OCI-LY3 (cell line): ENCODE measurements around the gene NWD2.

Experiments
- H2AFZ ChIP-seq: fragments of 200-600, 300-600 bp; shearing (Covaris generic); 2 replicates; pipeline ENCODE4 v1.6.0; 2014; ENCODE audit warnings: antibody characterized with exemption, low read depth, low read length
- H3K27ac ChIP-seq: fragments of 200-600, 300-600 bp; sonication (generic); 2 replicates; pipeline ENCODE4 v1.5.1; 2014; ENCODE audit warnings: mild to moderate bottlenecking, low read length, moderate library complexity, mixed read lengths
- H3K27me3 ChIP-seq: fragments of 200-600, 300-600 bp; sonication (generic); 2 replicates; pipeline ENCODE4 v1.6.1; 2014; ENCODE audit warnings: low read depth, low read length, mixed read lengths
- H3K36me3 ChIP-seq: fragments of 200-600, 300-600 bp; sonication (generic); replicated peaks from 2 replicates; pipeline ENCODE3; 2014; ENCODE audit warnings: low read depth, low read length, mixed read lengths
- H3K4me1 ChIP-seq: fragments of 300-600, 200-600 bp; sonication (generic); 2 replicates; pipeline ENCODE4 v1.6.1; 2014; ENCODE audit warnings: low read length, mixed read lengths
- H3K4me2 ChIP-seq: fragments of 200-600, 300-600 bp; sonication (generic); 2 replicates; pipeline ENCODE4 v1.6.1; 2014; ENCODE audit warnings: low read length, mixed read lengths
- H3K4me3 ChIP-seq: fragments of 300-600, 200-600 bp; sonication (generic); 2 replicates; pipeline ENCODE4 v1.5.1; 2014; ENCODE audit warnings: antibody characterized with exemption, mild to moderate bottlenecking, low read length, moderate library complexity
- H3K79me2 ChIP-seq: fragments of 300-600, 200-600 bp; shearing (Covaris generic); 2 replicates; pipeline ENCODE4 v1.6.1; 2014; ENCODE audit warnings: mild to moderate bottlenecking, low read length, mixed read lengths
- H3K9ac ChIP-seq: fragments of 300-600, 200-600 bp; shearing (Covaris generic); 2 replicates; pipeline ENCODE4 v1.6.0; 2014; ENCODE audit warnings: mild to moderate bottlenecking, low read length, moderate library complexity
- H3K9me3 ChIP-seq: fragments of 200-600, 300-600 bp; shearing (Covaris generic); 2 replicates; pipeline ENCODE4 v1.6.1; 2014; ENCODE audit warnings: low read length, mixed read lengths; ENCODE audit not compliant: insufficient read depth
- H4K20me1 ChIP-seq: fragments of 200-600, 300-600 bp; sonication (generic); 2 replicates; pipeline ENCODE4 v1.6.1; 2016; ENCODE audit warnings: low read length, mixed read lengths; ENCODE audit not compliant: insufficient read depth
- EZH2phosphoT487 ChIP-seq: fragments of 200-600 bp; shearing (Covaris generic); IDR thresholded peaks from 2 replicates; pipeline ENCODE4 v1.6.1; 2018; ENCODE audit warnings: antibody characterized with exemption, mixed run types, low read depth
- TF ChIP-seq, protein P1 (sequence below): fragments of 200-600, 300-600 bp; sonication (generic); IDR thresholded peaks from 2 replicates; pipeline ENCODE4 v1.5.1; 2014; ENCODE audit warnings: antibody characterized with exemption, low read length, low read depth

Gene NWD2

DNA sequence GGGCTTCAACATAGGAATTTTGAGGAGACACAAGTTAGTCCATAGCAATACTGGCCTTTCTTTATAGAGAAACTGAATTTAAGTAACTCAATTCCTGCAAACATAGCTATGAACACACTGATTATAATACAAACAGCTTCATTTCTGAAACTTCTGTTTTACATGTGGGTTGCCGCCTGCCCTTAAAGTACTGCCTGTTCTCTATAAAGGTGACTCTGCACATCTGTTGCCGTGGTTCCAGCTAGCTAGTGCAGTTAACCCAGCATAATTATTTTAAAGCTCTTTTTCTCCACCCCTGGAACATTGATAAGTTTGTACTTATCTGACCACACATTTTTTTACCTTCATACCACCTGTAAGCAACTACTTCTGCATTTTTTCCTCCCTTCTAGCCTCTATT is 177.6 kb downstream of the NWD2 start:
- H3K9me3 ChIP-seq = no peaks in the 10 kb centered on the region
- no peak overlapping the region for H3K4me3 ChIP-seq
- TF ChIP-seq, protein P1, sequence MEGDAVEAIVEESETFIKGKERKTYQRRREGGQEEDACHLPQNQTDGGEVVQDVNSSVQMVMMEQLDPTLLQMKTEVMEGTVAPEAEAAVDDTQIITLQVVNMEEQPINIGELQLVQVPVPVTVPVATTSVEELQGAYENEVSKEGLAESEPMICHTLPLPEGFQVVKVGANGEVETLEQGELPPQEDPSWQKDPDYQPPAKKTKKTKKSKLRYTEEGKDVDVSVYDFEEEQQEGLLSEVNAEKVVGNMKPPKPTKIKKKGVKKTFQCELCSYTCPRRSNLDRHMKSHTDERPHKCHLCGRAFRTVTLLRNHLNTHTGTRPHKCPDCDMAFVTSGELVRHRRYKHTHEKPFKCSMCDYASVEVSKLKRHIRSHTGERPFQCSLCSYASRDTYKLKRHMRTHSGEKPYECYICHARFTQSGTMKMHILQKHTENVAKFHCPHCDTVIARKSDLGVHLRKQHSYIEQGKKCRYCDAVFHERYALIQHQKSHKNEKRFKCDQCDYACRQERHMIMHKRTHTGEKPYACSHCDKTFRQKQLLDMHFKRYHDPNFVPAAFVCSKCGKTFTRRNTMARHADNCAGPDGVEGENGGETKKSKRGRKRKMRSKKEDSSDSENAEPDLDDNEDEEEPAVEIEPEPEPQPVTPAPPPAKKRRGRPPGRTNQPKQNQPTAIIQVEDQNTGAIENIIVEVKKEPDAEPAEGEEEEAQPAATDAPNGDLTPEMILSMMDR = no peak
- no peak for TF ChIP-seq EZH2phosphoT487
- H3K9ac ChIP-seq = no peak overlapping the region
- H2AFZ ChIP-seq = no peak overlapping the region
- no peak overlapping the region for H3K4me2 ChIP-seq
- H3K4me1 ChIP-seq = no peaks in the 10 kb centered on the region
- H3K36me3 ChIP-seq = no peaks in the 10 kb centered on the region
- H3K79me2 ChIP-seq = no peaks in the 10 kb centered on the region
- no peak overlapping the region for H3K27ac ChIP-seq
- no peaks in the 10 kb centered on the region for H4K20me1 ChIP-seq
- no peaks in the 10 kb centered on the region for H3K27me3 ChIP-seq

DNA sequence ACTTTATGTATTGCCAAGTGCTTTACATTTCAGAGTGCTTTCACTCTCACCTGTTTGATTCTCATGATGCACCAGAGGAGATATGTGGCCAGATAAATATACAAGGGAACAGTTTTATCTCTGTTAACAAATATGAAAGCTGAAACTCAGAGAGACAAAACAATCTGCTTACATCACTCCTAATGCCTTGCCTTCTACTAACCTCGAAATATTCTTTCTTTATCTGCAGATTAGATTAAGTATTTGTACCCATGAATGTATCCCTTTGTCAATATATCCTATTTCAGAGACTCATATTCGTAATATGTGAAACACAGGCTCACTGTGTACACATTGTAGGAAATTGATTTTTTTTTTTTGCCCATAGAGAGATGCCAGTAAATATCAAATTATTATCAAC is 178.1 kb downstream of the NWD2 start:
- Histone ChIP-seq H3K79me2 (no peaks in the 10 kb centered on the region), H3K4me3 (no peak overlapping the region), H3K4me1 (no peaks in the 10 kb centered on the region), H3K9ac (no peak overlapping the region), H3K4me2 (no peak overlapping the region), H3K27ac (no peak overlapping the region), H3K36me3 (no peaks in the 10 kb centered on the region), H4K20me1 (no peaks in the 10 kb centered on the region), H3K9me3 (no peaks in the 10 kb centered on the region), H3K27me3 (no peaks in the 10 kb centered on the region), H2AFZ (no peak overlapping the region)
- no peak for TF ChIP-seq EZH2phosphoT487
- TF ChIP-seq, protein P1 = no peak

DNA sequence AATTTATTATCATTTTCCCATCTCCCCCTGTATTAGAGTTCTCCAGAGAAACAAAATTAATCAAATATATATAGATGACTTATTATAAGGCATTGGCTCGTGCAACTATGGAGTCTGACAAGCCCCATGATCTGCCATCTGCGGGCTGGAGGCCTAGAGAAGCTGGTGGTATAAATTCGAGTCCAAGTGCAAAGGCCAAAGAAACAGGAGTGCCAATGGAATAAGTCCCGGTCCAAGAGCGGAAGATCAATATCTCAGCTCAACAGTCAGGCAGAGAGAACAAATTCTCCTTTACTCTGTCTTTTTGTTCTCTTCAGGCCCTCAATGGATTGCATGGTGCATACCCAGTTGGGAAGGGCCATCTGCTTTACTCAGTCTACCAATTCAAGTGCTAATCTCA is 178.8 kb downstream of the NWD2 start:
- H3K9ac ChIP-seq = no peak overlapping the region
- no peaks in the 10 kb centered on the region for H3K4me1 ChIP-seq
- H3K4me2 ChIP-seq = no peak overlapping the region
- H2AFZ ChIP-seq = no peak overlapping the region
- H3K9me3 ChIP-seq = no peaks in the 10 kb centered on the region
- H3K4me3 ChIP-seq = no peak overlapping the region
- no peaks in the 10 kb centered on the region for H3K79me2 ChIP-seq
- TF ChIP-seq, protein P1 = no peak
- no peak for TF ChIP-seq EZH2phosphoT487
- H3K27me3 ChIP-seq = no peaks in the 10 kb centered on the region
- no peaks in the 10 kb centered on the region for H3K36me3 ChIP-seq
- H3K27ac ChIP-seq = no peak overlapping the region
- no peaks in the 10 kb centered on the region for H4K20me1 ChIP-seq

DNA sequence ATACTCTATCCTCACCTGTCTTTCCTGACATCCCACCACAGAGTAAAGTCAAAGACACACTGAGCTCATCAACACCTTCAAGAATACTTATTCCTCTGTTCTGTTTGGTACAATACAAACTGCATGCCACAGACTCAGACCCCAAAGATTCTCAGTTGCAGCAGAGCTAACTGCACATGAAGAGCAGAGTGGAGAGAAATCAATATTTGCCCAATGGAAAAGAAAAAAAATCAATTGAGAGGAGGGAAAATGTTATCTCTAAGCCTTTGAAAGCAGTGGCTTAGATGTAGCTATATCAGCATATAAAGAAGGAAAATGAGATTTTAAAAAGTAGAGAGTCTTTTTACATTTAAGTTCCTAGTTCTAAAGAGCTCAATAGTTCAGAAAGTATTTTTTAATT is 180.2 kb downstream of the NWD2 start:
- Histone ChIP-seq H4K20me1 (no peaks in the 10 kb centered on the region), H3K36me3 (no peaks in the 10 kb centered on the region), H3K4me3 (no peak overlapping the region), H3K4me1 (no peaks in the 10 kb centered on the region), H3K9ac (no peak overlapping the region), H2AFZ (no peak overlapping the region), H3K79me2 (no peaks in the 10 kb centered on the region), H3K27me3 (no peaks in the 10 kb centered on the region), H3K27ac (no peak overlapping the region), H3K4me2 (no peak overlapping the region), H3K9me3 (no peaks in the 10 kb centered on the region)
- no peak for TF ChIP-seq EZH2phosphoT487
- TF ChIP-seq, protein P1 = no peak
